OCI-LY7 (cell line): Measurements from ENCODE around the gene ASIC2. TPM values are rescaled to one million over a fixed set of nuclear protein-coding genes. Genes with fewer than 3 reads are reported as not detected.

Experiments
- BruUV-seq: library from RNA; stranded (reverse); fragments of 400-500 nt; replicated peaks from 2 replicates; lab custom pipeline; 2021; lab: Mats Ljungman, UMichigan
- CTCF ChIA-PET: fragments of 300-600 bp; sonication (Branson Sonifier 250); formaldehyde crosslinking; loops from one replicate; lab custom pipeline; 2022; ENCODE audit warnings: antibody characterized with exemption; ENCODE audit not compliant: unreplicated experiment; lab: Charles Lee
- POLR2A ChIA-PET: fragments of 300-600 bp; sonication (Branson Sonifier 250); formaldehyde crosslinking; loops from one replicate; lab custom pipeline; 2022; ENCODE audit warnings: antibody characterized with exemption; lab: Charles Lee
- DNase-seq: peaks from one replicate; pipeline ENCODE4 v3.0.0-alpha.2; 2015; ENCODE audit warnings: low spot score
- H2AFZ ChIP-seq: fragments of 200-600 bp; sonication (generic), shearing (Covaris generic); 2 replicates; pipeline ENCODE4 v1.6.1; 2014; ENCODE audit warnings: mild to moderate bottlenecking, antibody characterized with exemption, low read length, moderate library complexity
- H3K27ac ChIP-seq: fragments of 200-600 bp; sonication (generic); 2 replicates; pipeline ENCODE4 v1.5.1; 2014; ENCODE audit warnings: mixed run types, low read depth, mild to moderate bottlenecking, moderate library complexity, low read length, inconsistent platforms; ENCODE audit not compliant: poor library complexity, severe bottlenecking
- H3K36me3 ChIP-seq: fragments of 200-600 bp; sonication (generic); 2 replicates; pipeline ENCODE4 v1.6.1; 2014; ENCODE audit warnings: mild to moderate bottlenecking, antibody characterized with exemption, low read length, moderate library complexity, mixed read lengths; ENCODE audit not compliant: insufficient read depth
- H3K4me1 ChIP-seq: fragments of 200-600 bp; sonication (generic); 2 replicates; pipeline ENCODE4 v1.5.1; 2014; ENCODE audit warnings: mild to moderate bottlenecking, low read length; ENCODE audit not compliant: insufficient read depth, poor library complexity, severe bottlenecking
- H3K4me2 ChIP-seq: fragments of 200-600 bp; sonication (generic); 2 replicates; pipeline ENCODE4 v1.6.1; 2014; ENCODE audit warnings: mild to moderate bottlenecking, low read length
- H3K4me3 ChIP-seq: fragments of 200-600 bp; sonication (generic); 2 replicates; pipeline ENCODE4 v1.5.1; 2014; ENCODE audit warnings: mild to moderate bottlenecking, low read depth, low read length; ENCODE audit not compliant: poor library complexity, severe bottlenecking
- H3K79me2 ChIP-seq: fragments of 200-600 bp; sonication (generic); 2 replicates; pipeline ENCODE4 v1.6.1; 2016; ENCODE audit warnings: low read depth, mild to moderate bottlenecking, low read length, moderate library complexity, mixed read lengths; ENCODE audit not compliant: insufficient read depth
- H3K9me2 ChIP-seq: fragments of 200-600 bp; sonication (generic); 2 replicates; pipeline ENCODE4 v1.6.1; 2016; ENCODE audit warnings: mild to moderate bottlenecking, low read length, mixed read lengths; ENCODE audit not compliant: insufficient read depth
- H3K9me3 ChIP-seq: fragments of 200-600 bp; sonication (generic); 2 replicates; pipeline ENCODE4 v1.6.1; 2014; ENCODE audit warnings: mild to moderate bottlenecking, mixed run types, low read length, mixed read lengths
- H4K20me1 ChIP-seq: fragments of 200-600 bp; sonication (generic); 2 replicates; pipeline ENCODE4 v1.6.1; 2014; ENCODE audit warnings: mild to moderate bottlenecking, antibody characterized with exemption, low read length, moderate library complexity, mixed read lengths; ENCODE audit not compliant: insufficient read depth
- EZH2phosphoT487 ChIP-seq: fragments of 200-600 bp; sonication (generic); IDR thresholded peaks from 2 replicates; pipeline ENCODE4 v1.6.1; 2018; ENCODE audit warnings: low read depth, borderline replicate concordance, mild to moderate bottlenecking, mixed run types, antibody characterized with exemption, low read length, moderate library complexity, mixed read lengths
- intact Hi-C: fragments of 100-400 bp; cut with micrococcal nuclease; formaldehyde crosslinking; loops from one replicate; pipeline ENCODE4 v1.10.0; 2022; ENCODE audit not compliant: unreplicated experiment
- total RNA-seq, 2 experiments: library from RNA; depleted of rRNA in 1 of 2; stranded (reverse); fragments of >200 nt in 1 of 2; shearing (Covaris generic) in 1 of 2; gene quantifications; 2 replicates each; pipeline ENCODE4 v1.2.3, GENCODE V29; 2014 to 2022
- TF ChIP-seq, protein P1 (sequence below): fragments of 200-600 bp; sonication (generic); conservative IDR thresholded peaks from 2 replicates; pipeline ENCODE4 v1.5.1; 2014; ENCODE audit warnings: mild to moderate bottlenecking, antibody characterized with exemption, low read length, moderate library complexity, mixed read lengths

The ASIC2 gene
- total RNA-seq, 2 experiments from 2014 or later: not detected

DNA sequence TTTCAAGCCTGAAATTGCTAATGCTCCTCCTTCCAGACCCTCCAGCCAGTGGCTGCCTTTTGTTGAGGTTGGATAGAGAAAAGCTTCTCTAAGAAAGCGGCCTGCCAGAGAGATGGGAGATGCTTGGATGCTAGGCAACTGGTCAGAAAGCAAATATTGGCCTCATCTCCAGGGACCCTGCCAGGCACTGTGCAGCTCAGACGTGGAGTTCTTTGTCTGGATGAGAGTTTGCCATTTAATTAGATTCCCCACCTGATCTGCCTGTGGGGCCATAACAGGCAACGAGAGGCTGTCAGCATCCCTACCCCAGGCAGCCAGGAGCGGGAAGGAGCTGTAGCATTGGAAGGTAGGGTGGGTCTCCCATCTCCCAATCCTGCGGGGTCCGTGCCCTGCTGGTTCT is 52.7 kb downstream of the ASIC2 start:
- no peak for DNase-seq
- H3K36me3 ChIP-seq: no peaks in the 10 kb centered on the region
- H3K9me2 ChIP-seq: no peaks in the 10 kb centered on the region
- H3K9me3 ChIP-seq: no peaks in the 10 kb centered on the region
- no peaks in the 10 kb centered on the region for H4K20me1 ChIP-seq
- H2AFZ ChIP-seq: no peak overlapping the region
- H3K79me2 ChIP-seq: no peaks in the 10 kb centered on the region
- BruUV-seq: no TSS peak
- no peak overlapping the region for H3K4me2 ChIP-seq
- no peak overlapping the region for H3K27ac ChIP-seq
- POLR2A ChIA-PET: no interaction called here
- H3K4me1 ChIP-seq: no peaks in the 10 kb centered on the region
- intact Hi-C loops: no loop called here
- no peak overlapping the region for H3K4me3 ChIP-seq
- CTCF ChIA-PET: no interaction called here
- no peak for TF ChIP-seq EZH2phosphoT487
- TF ChIP-seq, protein P1, sequence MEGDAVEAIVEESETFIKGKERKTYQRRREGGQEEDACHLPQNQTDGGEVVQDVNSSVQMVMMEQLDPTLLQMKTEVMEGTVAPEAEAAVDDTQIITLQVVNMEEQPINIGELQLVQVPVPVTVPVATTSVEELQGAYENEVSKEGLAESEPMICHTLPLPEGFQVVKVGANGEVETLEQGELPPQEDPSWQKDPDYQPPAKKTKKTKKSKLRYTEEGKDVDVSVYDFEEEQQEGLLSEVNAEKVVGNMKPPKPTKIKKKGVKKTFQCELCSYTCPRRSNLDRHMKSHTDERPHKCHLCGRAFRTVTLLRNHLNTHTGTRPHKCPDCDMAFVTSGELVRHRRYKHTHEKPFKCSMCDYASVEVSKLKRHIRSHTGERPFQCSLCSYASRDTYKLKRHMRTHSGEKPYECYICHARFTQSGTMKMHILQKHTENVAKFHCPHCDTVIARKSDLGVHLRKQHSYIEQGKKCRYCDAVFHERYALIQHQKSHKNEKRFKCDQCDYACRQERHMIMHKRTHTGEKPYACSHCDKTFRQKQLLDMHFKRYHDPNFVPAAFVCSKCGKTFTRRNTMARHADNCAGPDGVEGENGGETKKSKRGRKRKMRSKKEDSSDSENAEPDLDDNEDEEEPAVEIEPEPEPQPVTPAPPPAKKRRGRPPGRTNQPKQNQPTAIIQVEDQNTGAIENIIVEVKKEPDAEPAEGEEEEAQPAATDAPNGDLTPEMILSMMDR: no peak

DNA sequence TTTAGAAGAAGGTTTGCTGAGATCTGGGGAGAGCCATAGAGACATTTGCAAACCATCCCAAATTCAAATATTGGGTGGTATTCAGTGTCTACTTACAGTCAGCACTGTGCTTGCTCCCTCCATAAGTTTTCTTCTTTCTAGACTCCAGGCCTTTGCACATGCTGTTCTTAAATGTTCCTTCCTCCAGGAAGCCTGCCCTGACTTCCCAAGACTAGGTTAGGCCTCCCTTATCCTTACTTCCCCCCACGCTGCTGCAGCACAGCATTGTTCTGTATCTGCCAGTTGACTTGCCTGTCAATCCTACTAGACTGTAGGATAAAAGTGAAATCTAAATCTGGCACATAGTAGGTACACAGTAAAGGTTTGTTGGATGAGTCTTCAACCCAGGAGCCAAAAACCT is 53.4 kb downstream of the ASIC2 start:
- no peak for DNase-seq
- no peak overlapping the region for H3K27ac ChIP-seq
- BruUV-seq: no TSS peak
- no peaks in the 10 kb centered on the region for H3K4me1 ChIP-seq
- intact Hi-C loops: no loop called here
- H3K4me2 ChIP-seq: no peak overlapping the region
- H3K4me3 ChIP-seq: no peak overlapping the region
- no peaks in the 10 kb centered on the region for H3K9me2 ChIP-seq
- no peak overlapping the region for H2AFZ ChIP-seq
- no peaks in the 10 kb centered on the region for H3K79me2 ChIP-seq
- TF ChIP-seq, protein P1: no peak
- no peak for TF ChIP-seq EZH2phosphoT487
- H4K20me1 ChIP-seq: no peaks in the 10 kb centered on the region
- H3K9me3 ChIP-seq: no peaks in the 10 kb centered on the region
- CTCF ChIA-PET: no interaction called here
- POLR2A ChIA-PET: no interaction called here
- no peaks in the 10 kb centered on the region for H3K36me3 ChIP-seq

DNA sequence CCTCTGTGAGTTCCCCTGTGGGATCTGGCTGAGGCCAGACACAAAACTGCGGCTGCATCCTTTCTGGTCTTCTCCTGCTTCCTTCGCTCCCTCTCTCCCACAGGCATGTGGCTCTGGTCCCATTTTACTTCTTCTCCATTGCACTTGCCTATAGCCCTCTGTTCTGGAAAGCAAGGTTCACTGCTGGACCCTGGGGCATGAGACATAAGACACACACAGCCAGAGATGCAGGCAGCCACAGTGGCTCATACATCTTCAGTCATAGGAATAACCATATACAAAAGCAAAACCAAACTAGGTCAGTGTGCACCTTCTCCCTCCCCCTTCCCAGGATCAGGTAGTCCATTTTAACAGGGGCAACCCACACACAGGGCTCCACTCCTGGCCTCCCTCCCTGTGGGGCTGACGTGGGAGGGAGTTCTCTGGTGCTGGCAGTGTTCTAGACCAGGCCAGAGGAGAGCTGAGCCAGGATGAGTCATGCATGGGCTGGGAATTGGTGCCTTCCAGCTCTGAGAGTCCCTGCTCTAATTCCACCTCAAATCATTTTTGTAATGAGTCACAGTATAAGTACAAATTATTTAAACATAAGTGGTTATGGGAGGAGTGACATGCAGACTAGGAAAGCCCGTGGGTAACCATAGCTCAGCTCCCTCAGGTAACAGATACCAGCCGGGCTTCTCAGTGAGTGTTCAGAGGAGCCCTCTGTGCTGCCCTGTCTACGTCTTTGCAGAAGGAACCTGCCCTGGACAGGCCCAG is 58.0 kb downstream of the ASIC2 start:
- Histone ChIP-seq H3K4me3 (no peak overlapping the region), H3K27ac (no peak overlapping the region), H3K9me3 (no peaks in the 10 kb centered on the region), H3K36me3 (no peaks in the 10 kb centered on the region), H4K20me1 (no peaks in the 10 kb centered on the region), H3K79me2 (no peaks in the 10 kb centered on the region), H3K4me1 (no peaks in the 10 kb centered on the region), H2AFZ (no peak overlapping the region), H3K9me2 (no peaks in the 10 kb centered on the region), H3K4me2 (no peak overlapping the region)
- BruUV-seq: no TSS peak
- CTCF ChIA-PET: no interaction called here
- no peak for DNase-seq
- POLR2A ChIA-PET: interaction anchor here (0.6 kb wide), 1 partner anchor 29 kb away, joined by 3 read pairs; no protein-coding TSS in a partner anchor
- intact Hi-C loops: no loop called here
- TF ChIP-seq, protein P1: no peak
- TF ChIP-seq EZH2phosphoT487: no peak
